HEK293 (cell line): ENCODE data around the gene FXYD1.

ENCODE experiments used
- CTCF ChIA-PET: fragments of 350-600 bp; formaldehyde crosslinking; extraction: SDS; loops from one replicate; lab custom pipeline; 2021; ENCODE audit warnings: antibody characterized with exemption; lab: Yijun Ruan, JAX
- POLR2A ChIA-PET: fragments of 300-600 bp; formaldehyde crosslinking; extraction: SDS; loops from one replicate; lab custom pipeline; 2020; ENCODE audit warnings: antibody characterized with exemption, inconsistent platforms; lab: Yijun Ruan, JAX
- H3K27ac ChIP-seq: fragments of 200-500 bp; sonication (Bioruptor generic); 2 replicates; pipeline ENCODE4 v1.5.1; 2014; ENCODE audit warnings: low read depth, low read length, control low read depth, inconsistent platforms; ENCODE audit errors: extremely low read depth
- H3K36me3 ChIP-seq, 2 experiments: fragments of 200-500 bp in 1 of 2; sonication (Bioruptor generic) in 1 of 2; 1 replicate in 1 of 2; 2 replicates in 1 of 2; pipeline ENCODE4 v1.5.1; 2014 to 2017; ENCODE audit warnings: inconsistent platforms in 2 of 2, low read length in 2 of 2; ENCODE audit not compliant: control insufficient read depth in 2 of 2, insufficient read depth in 1 of 2
- H3K4me1 ChIP-seq: fragments of 200-500 bp; sonication (Bioruptor generic); 2 replicates; pipeline ENCODE4 v1.5.1; 2014; ENCODE audit warnings: mild to moderate bottlenecking, low read length, inconsistent platforms; ENCODE audit not compliant: control insufficient read depth, insufficient read depth
- H3K4me3 ChIP-seq: 2 replicates; pipeline ENCODE4 v1.5.1; 2011; ENCODE audit warnings: low read depth, mild to moderate bottlenecking, control low read depth, low read length, moderate library complexity
- H3K9me3 ChIP-seq: fragments of 200-500 bp; sonication (Bioruptor generic); 2 replicates; pipeline ENCODE4 v1.5.1; 2014; ENCODE audit warnings: low read depth, low read length, inconsistent platforms; ENCODE audit not compliant: control insufficient read depth, insufficient read depth
- AEBP2 ChIP-seq: fragments of 450-650 bp; formaldehyde crosslinking; IDR thresholded peaks from 2 replicates; pipeline ENCODE4 v1.5.1; 2016; ENCODE audit warnings: missing biosample characterization, missing genetic modification characterization, borderline replicate concordance
- SP7 ChIP-seq: fragments of 450-650 bp; formaldehyde crosslinking; IDR thresholded peaks from 2 replicates; pipeline ENCODE4 v1.5.1; 2016; ENCODE audit warnings: missing biosample characterization, missing genetic modification characterization
- ZBTB17 ChIP-seq: fragments of 450-650 bp; formaldehyde crosslinking; IDR thresholded peaks from 2 replicates; pipeline ENCODE4 v1.5.1; 2016; ENCODE audit warnings: missing biosample characterization, missing genetic modification characterization
- ZBTB7A ChIP-seq: fragments of 450-650 bp; formaldehyde crosslinking; IDR thresholded peaks from 2 replicates; pipeline ENCODE4 v1.5.1; 2016; ENCODE audit warnings: low read depth, missing biosample characterization, missing genetic modification characterization
- ZFP3 ChIP-seq: fragments of 450-650 bp; formaldehyde crosslinking; IDR thresholded peaks from 2 replicates; pipeline ENCODE4 v1.5.1; 2016; ENCODE audit warnings: low read depth, missing biosample characterization, missing genetic modification characterization
- ZNF596 ChIP-seq: fragments of 450-650 bp; IDR thresholded peaks from 2 replicates; pipeline ENCODE4 v1.5.0; 2018; ENCODE audit warnings: missing biosample characterization, mild to moderate bottlenecking, missing genetic modification characterization, moderate library complexity
- ZNF660 ChIP-seq: fragments of 450-650 bp; IDR thresholded peaks from 2 replicates; pipeline ENCODE4 v1.5.1; 2018; ENCODE audit warnings: missing biosample characterization, mild to moderate bottlenecking, missing genetic modification characterization
- ZNF830 ChIP-seq: fragments of 450-650 bp; IDR thresholded peaks from 2 replicates; pipeline ENCODE4 v1.5.0; 2018; ENCODE audit warnings: missing biosample characterization, missing genetic modification characterization, low read depth, mild to moderate bottlenecking, moderate library complexity
- ZSCAN16 ChIP-seq: fragments of 450-650 bp; formaldehyde crosslinking; IDR thresholded peaks from 2 replicates; pipeline ENCODE4 v1.5.1; 2016; ENCODE audit warnings: missing biosample characterization, missing genetic modification characterization
- TF ChIP-seq, protein P1 (sequence below): fragments of 450-650 bp; formaldehyde crosslinking; conservative IDR thresholded peaks from 2 replicates; pipeline ENCODE4 v1.5.1; 2016; ENCODE audit warnings: low read depth, missing biosample characterization, missing genetic modification characterization
- TF ChIP-seq, protein P2 (sequence below): fragments of 450-650 bp; formaldehyde crosslinking; IDR thresholded peaks from 2 replicates; pipeline ENCODE4 v1.5.1; 2016; ENCODE audit warnings: missing biosample characterization, missing genetic modification characterization
- TF ChIP-seq, protein P3 (sequence below): fragments of 450-650 bp; formaldehyde crosslinking; conservative IDR thresholded peaks from 2 replicates; pipeline ENCODE4 v1.5.1; 2016; ENCODE audit warnings: low read depth, missing biosample characterization, missing genetic modification characterization
- TF ChIP-seq, protein P4 (sequence below): fragments of 450-650 bp; formaldehyde crosslinking; IDR thresholded peaks from 2 replicates; pipeline ENCODE4 v1.5.1; 2016; ENCODE audit warnings: missing biosample characterization, missing genetic modification characterization, low read depth

Gene FXYD1

DNA sequence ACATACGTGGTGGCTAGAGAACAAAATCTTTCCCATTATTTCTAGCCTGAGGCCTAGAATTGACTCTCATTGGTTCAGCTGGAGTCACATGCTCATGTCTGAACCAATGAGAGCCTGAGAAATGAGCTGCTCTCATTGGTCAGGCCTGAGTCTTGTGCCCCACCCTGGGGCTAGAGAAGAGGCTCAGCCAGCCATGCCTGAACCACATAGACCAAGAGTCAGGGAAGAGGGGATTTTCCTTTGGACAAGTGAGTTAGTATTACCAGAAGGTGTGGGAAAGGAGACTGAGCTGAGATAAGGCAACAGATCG, 22.8 kb downstream of the FXYD1 start:
- Histone ChIP-seq H3K4me1 (no peaks in the 10 kb centered on the region), H3K27ac (no peak overlapping the region), H3K4me3 (no peak overlapping the region), H3K36me3 (peaks cover 62 to 97% of the 10 kb centered on the region in 2 experiments), H3K9me3 (peaks cover 9% of the 10 kb centered on the region)
- ChIA-PET POLR2A (no interaction called here), CTCF (interaction anchor here (0.7 to 2.1 kb wide), 4 partner anchors 9 to 46 kb away, joined by 3 to 7 read pairs (median 4); partner anchors contain the start of gene FXYD3)
- TF ChIP-seq AEBP2 (tag by site-specific recombination) (no peak), ZBTB7A (no peak), ZNF830 (tag by site-specific recombination) (no peak), ZSCAN16 (tag by site-specific recombination) (no peak)
- TF ChIP-seq, protein P1, sequence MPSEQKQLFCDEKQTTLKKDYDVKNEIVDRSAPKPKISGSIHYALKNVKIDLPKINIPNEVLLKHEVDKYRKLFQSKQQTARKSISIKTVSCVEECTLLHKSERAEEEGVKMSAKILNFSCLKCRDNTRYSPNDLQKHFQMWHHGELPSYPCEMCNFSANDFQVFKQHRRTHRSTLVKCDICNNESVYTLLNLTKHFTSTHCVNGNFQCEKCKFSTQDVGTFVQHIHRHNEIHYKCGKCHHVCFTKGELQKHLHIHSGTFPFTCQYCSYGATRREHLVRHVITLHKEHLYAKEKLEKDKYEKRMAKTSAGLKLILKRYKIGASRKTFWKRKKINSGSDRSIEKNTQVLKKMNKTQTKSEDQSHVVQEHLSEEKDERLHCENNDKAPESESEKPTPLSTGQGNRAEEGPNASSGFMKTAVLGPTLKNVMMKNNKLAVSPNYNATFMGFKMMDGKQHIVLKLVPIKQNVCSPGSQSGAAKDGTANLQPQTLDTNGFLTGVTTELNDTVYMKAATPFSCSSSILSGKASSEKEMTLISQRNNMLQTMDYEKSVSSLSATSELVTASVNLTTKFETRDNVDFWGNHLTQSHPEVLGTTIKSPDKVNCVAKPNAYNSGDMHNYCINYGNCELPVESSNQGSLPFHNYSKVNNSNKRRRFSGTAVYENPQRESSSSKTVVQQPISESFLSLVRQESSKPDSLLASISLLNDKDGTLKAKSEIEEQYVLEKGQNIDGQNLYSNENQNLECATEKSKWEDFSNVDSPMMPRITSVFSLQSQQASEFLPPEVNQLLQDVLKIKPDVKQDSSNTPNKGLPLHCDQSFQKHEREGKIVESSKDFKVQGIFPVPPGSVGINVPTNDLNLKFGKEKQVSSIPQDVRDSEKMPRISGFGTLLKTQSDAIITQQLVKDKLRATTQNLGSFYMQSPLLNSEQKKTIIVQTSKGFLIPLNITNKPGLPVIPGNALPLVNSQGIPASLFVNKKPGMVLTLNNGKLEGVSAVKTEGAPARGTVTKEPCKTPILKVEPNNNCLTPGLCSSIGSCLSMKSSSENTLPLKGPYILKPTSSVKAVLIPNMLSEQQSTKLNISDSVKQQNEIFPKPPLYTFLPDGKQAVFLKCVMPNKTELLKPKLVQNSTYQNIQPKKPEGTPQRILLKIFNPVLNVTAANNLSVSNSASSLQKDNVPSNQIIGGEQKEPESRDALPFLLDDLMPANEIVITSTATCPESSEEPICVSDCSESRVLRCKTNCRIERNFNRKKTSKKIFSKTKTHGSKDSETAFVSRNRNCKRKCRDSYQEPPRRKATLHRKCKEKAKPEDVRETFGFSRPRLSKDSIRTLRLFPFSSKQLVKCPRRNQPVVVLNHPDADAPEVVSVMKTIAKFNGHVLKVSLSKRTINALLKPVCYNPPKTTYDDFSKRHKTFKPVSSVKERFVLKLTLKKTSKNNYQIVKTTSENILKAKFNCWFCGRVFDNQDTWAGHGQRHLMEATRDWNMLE (tag by site-specific recombination) = no peak

DNA sequence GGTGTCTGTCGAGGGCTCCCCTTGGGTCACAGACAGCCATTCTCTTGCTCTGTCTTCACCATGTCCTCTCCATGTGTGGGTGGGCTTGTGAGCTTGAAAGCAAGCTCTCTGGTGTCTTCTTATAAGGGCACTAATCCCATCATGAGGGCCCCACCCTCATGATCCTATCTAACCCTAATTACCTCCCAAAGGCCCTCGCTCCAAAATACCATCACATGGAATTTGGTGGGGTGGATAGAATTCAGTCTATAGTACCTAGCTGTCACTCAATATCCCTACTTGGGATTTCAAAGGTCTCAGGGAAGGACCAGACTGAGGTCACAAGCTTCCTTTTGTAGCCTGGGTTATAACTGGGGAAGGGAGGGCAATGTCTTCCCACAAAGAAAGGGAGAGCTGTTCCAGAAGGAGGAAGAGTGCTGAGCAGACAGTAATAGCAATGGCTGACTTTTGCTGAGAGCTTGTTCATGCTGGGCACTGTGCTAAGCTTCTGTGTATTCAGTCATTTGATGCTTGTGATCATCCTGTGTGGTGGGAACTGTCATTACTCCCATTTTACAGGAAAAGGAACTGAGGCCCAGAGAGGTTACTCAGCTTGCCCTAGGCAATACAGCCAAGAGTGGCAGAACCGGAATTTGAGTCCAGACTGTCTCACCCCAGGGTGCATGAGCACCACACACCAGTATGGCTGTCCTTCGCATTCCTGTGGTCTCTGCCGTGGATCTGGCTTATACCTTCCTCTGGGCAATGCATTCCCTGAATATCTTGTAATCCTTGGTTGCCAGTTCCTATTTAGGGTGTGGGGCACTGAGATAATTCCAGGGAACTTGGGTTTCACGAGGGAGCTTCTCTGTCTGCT, 24.1 kb downstream of the FXYD1 start:
- TF ChIP-seq ZFP3 (tag by site-specific recombination) (no peak), ZBTB17 (tag by site-specific recombination) (no peak), ZNF596 (tag by site-specific recombination) (no peak)
- TF ChIP-seq, protein P2, sequence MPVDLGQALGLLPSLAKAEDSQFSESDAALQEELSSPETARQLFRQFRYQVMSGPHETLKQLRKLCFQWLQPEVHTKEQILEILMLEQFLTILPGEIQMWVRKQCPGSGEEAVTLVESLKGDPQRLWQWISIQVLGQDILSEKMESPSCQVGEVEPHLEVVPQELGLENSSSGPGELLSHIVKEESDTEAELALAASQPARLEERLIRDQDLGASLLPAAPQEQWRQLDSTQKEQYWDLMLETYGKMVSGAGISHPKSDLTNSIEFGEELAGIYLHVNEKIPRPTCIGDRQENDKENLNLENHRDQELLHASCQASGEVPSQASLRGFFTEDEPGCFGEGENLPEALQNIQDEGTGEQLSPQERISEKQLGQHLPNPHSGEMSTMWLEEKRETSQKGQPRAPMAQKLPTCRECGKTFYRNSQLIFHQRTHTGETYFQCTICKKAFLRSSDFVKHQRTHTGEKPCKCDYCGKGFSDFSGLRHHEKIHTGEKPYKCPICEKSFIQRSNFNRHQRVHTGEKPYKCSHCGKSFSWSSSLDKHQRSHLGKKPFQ (tag by site-specific recombination) = peak; percentile 49; the same call in 1 of the 2 replicates
- ChIA-PET CTCF (interaction anchor here (0.7 to 2.4 kb wide), 9 partner anchors 9 to 247 kb away, joined by 3 to 12 read pairs (median 7); partner anchors contain the start of genes FXYD3 and FXYD5), POLR2A (interaction anchor here (0.7 to 1.4 kb wide), 4 partner anchors 8 to 20 kb away, joined by 3 to 5 read pairs (median 5); partner anchors contain the start of gene FXYD5)
- H3K36me3 ChIP-seq = peaks cover 59 to 99% of the 10 kb centered on the region in 2 experiments
- peaks cover 9% of the 10 kb centered on the region for H3K9me3 ChIP-seq
- no peaks in the 10 kb centered on the region for H3K4me1 ChIP-seq
- H3K27ac ChIP-seq = no peak overlapping the region
- H3K4me3 ChIP-seq = no peak overlapping the region

DNA sequence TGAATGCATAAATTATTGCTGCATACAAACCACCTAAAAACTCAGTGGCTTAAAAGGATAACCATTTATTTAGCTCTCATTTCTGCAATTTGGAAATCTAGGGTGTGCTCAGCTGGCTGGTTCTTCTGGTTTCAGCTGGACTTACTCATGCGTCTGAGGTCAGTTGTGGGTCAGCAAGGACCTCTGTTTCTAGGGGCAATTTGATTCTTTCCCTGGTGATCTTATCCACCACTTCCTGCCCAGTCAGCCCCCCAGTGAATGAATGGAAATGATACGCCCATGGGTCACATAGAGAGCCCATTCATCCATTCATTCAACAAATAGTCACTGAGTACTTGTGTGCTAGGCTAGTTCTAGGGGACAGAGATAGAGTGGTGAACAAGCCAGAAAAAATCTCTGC, 25.8 kb downstream of the FXYD1 start:
- Histone ChIP-seq H3K4me3 (no peak overlapping the region), H3K36me3 (peaks cover 45 to 92% of the 10 kb centered on the region in 2 experiments), H3K4me1 (no peaks in the 10 kb centered on the region), H3K27ac (no peak overlapping the region), H3K9me3 (peaks cover 9% of the 10 kb centered on the region)
- CTCF ChIA-PET = no interaction called here
- POLR2A ChIA-PET = no interaction called here
- TF ChIP-seq, protein P3, sequence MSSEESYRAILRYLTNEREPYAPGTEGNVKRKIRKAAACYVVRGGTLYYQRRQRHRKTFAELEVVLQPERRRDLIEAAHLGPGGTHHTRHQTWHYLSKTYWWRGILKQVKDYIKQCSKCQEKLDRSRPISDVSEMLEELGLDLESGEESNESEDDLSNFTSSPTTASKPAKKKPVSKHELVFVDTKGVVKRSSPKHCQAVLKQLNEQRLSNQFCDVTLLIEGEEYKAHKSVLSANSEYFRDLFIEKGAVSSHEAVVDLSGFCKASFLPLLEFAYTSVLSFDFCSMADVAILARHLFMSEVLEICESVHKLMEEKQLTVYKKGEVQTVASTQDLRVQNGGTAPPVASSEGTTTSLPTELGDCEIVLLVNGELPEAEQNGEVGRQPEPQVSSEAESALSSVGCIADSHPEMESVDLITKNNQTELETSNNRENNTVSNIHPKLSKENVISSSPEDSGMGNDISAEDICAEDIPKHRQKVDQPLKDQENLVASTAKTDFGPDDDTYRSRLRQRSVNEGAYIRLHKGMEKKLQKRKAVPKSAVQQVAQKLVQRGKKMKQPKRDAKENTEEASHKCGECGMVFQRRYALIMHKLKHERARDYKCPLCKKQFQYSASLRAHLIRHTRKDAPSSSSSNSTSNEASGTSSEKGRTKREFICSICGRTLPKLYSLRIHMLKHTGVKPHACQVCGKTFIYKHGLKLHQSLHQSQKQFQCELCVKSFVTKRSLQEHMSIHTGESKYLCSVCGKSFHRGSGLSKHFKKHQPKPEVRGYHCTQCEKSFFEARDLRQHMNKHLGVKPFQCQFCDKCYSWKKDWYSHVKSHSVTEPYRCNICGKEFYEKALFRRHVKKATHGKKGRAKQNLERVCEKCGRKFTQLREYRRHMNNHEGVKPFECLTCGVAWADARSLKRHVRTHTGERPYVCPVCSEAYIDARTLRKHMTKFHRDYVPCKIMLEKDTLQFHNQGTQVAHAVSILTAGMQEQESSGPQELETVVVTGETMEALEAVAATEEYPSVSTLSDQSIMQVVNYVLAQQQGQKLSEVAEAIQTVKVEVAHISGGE (tag by site-specific recombination) = no peak
- TF ChIP-seq, protein P4, sequence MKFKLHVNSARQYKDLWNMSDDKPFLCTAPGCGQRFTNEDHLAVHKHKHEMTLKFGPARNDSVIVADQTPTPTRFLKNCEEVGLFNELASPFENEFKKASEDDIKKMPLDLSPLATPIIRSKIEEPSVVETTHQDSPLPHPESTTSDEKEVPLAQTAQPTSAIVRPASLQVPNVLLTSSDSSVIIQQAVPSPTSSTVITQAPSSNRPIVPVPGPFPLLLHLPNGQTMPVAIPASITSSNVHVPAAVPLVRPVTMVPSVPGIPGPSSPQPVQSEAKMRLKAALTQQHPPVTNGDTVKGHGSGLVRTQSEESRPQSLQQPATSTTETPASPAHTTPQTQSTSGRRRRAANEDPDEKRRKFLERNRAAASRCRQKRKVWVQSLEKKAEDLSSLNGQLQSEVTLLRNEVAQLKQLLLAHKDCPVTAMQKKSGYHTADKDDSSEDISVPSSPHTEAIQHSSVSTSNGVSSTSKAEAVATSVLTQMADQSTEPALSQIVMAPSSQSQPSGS = no peak
- TF ChIP-seq SP7 (tag by site-specific recombination) = no peak
- no peak for TF ChIP-seq ZNF660
